GM19452 (cell line): ENCODE data around the gene CYP21A2.
"Not testable (repeated sequence)": the region's sequence is repeated elsewhere in the genome, so short reads cannot be mapped to it uniquely, and the experiment has no call there.

Experiments
- ATAC-seq: cut with Tn5 transposase; IDR thresholded peaks from one replicate; pipeline ENCODE4 v1.9.1; 2021; ENCODE audit not compliant: unreplicated experiment

The CYP21A2 gene

GRCh38 chr6:32037598-32038524 lies at the start of gene CYP21A2:
Gene CYP21A2, plus strand, starts transcription at chr6:32038415. Its CDS starts 8 bp downstream, at chr6:32038423.
- ATAC-seq, result not testable (repeated sequence)

GRCh38 chr6:31989363-31989762 lies 48.9 kb upstream of the CYP21A2 start:
- not testable (repeated sequence) for ATAC-seq

GRCh38 chr6:31994421-31994820 lies 43.8 kb upstream of the CYP21A2 start:
- ATAC-seq, result not testable (repeated sequence)

GRCh38 chr6:31996385-31996784 lies 41.8 kb upstream of the CYP21A2 start:
- ATAC-seq, result not testable (repeated sequence)

- ATAC-seq, result not testable (repeated sequence)
These were observed 35.5 kb upstream of the CYP21A2 start for GRCh38 chr6:32002546-32003268.

- ATAC-seq, result not testable (repeated sequence)
These were observed 34.9 kb upstream of the CYP21A2 start for GRCh38 chr6:32003301-32003700.

- ATAC-seq, result not testable (repeated sequence)
These were observed 33.8 kb upstream of the CYP21A2 start for GRCh38 chr6:32004393-32004792.

GRCh38 chr6:32004864-32005537 lies 33.2 kb upstream of the CYP21A2 start:
- ATAC-seq, result not testable (repeated sequence)

GRCh38 chr6:32005538-32005880 lies 32.7 kb upstream of the CYP21A2 start:
- ATAC-seq, result not testable (repeated sequence)

GRCh38 chr6:32005991-32006529 lies 32.2 kb upstream of the CYP21A2 start:
- not testable (repeated sequence) for ATAC-seq

GRCh38 chr6:32007086-32007485 lies 31.1 kb upstream of the CYP21A2 start:
- not testable (repeated sequence) for ATAC-seq

- ATAC-seq, result not testable (repeated sequence)
These were observed 30.2 kb upstream of the CYP21A2 start for GRCh38 chr6:32008037-32008436.

- ATAC-seq, result not testable (repeated sequence)
These were observed 29.6 kb upstream of the CYP21A2 start for GRCh38 chr6:32008616-32009015.

- not testable (repeated sequence) for ATAC-seq
These were observed 28.7 kb upstream of the CYP21A2 start for GRCh38 chr6:32009537-32009936.

- not testable (repeated sequence) for ATAC-seq
These were observed 27.2 kb upstream of the CYP21A2 start for GRCh38 chr6:32010856-32011530.

GRCh38 chr6:32012941-32013617 lies 25.1 kb upstream of the CYP21A2 start:
- ATAC-seq, result not testable (repeated sequence)

GRCh38 chr6:32013738-32014137 lies 24.5 kb upstream of the CYP21A2 start:
- not testable (repeated sequence) for ATAC-seq

- not testable (repeated sequence) for ATAC-seq
These were observed 23.7 kb upstream of the CYP21A2 start, which contains the start of gene C4B for GRCh38 chr6:32014547-32014946. Gene C4B, plus strand, starts transcription at chr6:32014795. Its CDS starts 51 bp downstream, at chr6:32014846.

- ATAC-seq, result not testable (repeated sequence)
These were observed 16.1 kb upstream of the CYP21A2 start for GRCh38 chr6:32022100-32022499.

GRCh38 chr6:32028631-32029030 lies 9.6 kb upstream of the CYP21A2 start:
- ATAC-seq, result not testable (repeated sequence)
